Stimulated activated CD8-positive, alpha-beta memory T cell treated with anti-CD3 and anti-CD28 coated beads, Interleukin-4, amount 100 ng/mL, for 4 hours (primary cell): ENCODE results near the gene PRLH.

Experiments used
- DNase-seq, 2 donors: peaks; one replicate each; pipeline ENCODE4 v3.0.0-alpha.2; 2020; ENCODE audit warnings: low read depth in 2 of 2, low spot score in 1 of 2

The PRLH gene, protein sequence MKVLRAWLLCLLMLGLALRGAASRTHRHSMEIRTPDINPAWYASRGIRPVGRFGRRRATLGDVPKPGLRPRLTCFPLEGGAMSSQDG

DNA sequence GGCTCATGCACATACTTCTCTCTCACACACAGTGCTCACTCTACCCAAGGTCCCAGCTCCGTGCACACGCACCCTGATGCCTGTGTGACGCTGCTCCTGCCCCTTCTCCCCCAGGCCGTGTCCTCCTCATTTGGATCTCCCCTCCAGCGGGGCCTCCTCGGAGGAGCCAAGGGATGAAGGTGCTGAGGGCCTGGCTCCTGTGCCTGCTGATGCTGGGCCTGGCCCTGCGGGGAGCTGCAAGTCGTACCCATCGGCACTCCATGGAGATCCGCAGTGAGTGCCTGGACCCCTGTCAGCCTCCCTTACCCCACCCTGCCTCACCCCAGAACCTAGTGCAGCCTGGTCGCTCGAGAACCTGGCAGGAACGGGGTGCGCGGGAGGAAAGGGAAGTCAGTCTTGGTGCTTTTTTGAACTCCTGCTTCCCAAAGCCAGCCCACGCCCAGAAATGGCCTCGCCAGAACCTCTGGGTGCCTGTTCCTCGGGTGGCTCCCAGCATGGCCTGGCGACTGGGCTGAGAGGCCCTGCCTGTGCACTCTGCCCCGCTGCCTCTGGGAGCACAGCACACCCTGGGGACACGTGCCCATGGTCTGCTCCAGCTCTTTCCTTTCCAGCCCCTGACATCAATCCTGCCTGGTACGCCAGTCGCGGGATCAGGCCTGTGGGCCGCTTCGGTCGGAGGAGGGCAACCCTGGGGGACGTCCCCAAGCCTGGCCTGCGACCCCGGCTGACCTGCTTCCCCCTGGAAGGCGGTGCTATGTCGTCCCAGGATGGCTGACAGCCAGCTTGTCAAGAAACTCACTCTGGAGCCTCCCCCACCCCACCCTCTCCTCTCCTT, at the start of gene PRLH:
Gene PRLH, plus strand, starts transcription at position 174 of the 835 bp plus-strand sequence. Its CDS starts 0 bp downstream, at position 174.
- DNase-seq: no peak

DNA sequence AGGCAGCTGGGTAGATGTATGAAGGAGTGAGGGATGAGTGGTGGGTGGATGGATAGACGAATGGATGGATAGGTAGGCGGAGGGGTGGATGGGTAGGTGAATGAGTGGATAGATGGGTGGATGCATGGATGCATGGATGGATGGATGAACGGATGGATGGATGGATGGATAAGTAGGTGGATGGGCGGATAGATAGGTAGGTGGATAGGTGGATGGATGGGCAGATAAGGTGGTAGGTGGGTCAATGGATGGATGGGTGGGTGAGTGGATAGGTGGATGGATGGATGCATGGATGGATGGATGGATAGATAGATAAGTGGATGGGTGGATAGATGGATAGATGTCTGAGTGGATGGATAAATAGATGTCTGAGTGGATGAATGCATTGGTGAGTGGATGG, 49.2 kb upstream of the PRLH start:
- no peak for DNase-seq

DNA sequence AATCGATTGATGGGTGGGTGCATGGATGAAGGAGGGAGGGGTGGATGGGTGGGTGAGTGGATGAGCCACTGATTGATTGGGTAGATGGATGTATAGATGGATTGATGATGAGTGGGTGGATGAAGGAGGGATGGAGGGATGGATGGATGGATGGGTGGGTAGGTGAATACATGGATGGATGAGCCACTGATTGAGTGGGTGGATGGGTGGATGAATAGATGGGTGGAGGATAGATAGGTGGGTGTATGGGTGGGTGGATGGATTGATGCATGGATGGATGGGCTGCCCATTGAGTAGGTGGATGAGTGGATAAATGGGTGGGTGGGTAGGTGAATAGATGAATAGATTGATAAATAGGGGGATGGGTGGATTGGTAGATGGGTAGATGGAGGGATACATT, 48.4 kb upstream of the PRLH start:
- DNase-seq: no peak

DNA sequence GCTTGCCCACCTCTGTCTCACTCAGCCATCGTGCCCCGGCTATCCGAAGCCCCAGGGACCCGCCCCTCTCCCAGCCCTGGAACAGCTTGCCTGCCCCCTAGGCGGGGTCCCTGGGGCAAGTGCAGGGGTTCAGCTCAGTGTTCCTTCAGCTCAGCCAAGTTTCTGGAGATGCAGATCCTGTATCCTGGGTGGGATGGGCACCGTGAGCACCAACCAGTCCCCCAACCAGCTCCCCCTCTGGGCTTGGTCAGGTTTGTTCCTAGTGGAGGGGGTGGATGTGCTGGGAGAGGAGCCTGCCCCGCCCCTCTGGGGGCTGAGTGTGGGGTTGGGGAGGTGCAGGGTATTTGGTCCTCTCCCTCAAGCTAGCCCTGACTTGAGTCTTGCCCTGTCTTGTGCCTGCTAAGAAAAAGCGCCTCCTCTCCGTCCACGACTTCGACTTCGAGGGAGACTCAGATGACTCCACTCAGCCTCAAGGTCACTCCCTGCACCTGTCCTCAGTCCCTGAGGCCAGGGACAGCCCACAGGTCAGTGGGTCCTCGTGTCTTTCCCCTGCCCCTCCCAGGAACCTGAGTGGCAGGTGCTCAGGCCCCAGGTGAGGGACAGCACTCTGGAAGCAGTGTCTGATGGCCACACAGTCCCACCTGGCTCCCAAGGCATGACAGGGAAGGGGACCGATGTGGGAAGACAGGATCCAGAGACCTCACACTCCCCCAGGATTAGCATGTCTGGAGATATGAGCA, 46.7 kb upstream of the PRLH start:
- DNase-seq: no peak

DNA sequence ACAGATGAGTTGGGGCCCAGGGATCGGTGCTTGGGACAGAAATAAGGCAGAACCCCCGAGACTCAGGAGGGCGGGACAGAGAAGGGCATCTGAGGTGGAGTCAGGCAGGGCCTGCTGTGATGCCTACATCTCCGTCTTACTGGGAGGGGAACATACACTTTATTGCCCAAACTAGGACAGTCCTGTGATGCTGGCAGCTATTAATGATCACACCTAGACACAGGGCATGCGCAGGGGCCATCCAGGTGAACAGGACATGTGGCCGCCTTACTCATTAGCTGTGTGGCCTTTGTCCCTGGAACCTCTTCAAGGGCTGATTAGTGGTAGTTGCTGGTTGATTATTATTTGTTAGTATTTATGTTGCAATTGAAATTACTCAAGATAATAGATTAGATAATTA, 46.1 kb upstream of the PRLH start:
- DNase-seq: no peak

DNA sequence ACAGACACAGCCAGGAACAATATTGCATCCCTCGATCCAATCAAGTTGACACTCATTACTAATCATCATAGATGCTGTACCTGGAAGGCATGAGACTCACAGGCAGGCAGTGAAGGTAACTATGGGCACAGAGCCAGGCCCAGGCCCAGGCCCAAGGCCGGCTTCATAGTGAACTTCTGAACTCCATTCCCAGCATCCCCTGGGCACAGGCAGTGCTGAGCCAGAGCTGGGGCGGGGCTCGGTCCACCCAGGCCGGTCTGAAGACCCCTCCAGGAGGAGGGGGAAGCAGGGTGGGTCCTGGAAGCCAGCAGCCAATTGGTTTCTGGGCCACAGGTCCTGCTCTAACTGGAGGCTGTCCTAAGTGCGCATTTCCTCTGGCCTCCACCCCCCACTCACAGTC, 41.7 kb upstream of the PRLH start:
- no peak for DNase-seq

DNA sequence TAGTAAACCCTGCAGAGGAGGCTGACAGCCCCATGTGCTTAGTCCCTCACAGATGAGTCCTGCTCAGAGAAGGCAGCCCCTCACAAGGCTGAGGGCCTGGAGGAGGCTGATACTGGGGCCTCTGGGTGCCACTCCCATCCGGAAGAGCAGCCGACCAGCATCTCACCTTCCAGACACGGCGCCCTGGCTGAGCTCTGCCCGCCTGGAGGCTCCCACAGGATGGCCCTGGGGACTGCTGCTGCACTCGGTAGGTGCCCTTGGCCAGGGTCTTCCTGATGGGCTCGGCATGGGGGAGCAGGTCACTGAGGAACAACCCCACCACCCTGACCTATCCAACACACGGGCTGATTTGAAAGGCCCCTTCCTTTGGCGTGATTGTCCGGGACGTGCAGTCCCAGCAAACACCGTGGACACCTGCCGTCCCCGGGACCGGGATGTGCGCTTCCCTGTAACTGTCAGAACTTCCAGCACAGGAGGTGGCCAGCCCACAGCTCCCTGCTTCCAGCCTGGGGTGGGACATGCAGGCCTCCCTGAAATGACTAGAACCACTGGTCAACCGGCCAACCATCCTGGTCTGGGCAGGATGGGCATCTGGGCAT, 40.7 kb upstream of the PRLH start:
- DNase-seq: no peak

DNA sequence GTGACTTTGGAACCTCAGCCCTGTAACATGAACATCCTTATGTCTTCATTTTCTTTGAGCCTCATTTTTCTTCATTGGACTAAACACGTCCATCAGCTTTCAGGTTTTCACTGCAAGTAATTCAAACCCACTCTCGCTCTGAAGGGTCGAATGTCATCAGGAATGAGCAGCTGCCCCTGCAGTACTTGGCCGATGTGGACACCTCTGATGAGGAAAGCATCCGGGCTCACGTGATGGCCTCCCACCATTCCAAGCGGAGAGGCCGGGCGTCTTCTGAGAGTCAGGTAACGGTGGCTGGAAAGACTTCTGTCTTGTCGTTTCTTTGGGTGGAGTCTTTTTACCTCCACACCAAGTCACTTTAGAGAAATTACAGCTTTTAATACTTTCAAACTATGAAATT, 39.1 kb upstream of the PRLH start:
- no peak for DNase-seq

DNA sequence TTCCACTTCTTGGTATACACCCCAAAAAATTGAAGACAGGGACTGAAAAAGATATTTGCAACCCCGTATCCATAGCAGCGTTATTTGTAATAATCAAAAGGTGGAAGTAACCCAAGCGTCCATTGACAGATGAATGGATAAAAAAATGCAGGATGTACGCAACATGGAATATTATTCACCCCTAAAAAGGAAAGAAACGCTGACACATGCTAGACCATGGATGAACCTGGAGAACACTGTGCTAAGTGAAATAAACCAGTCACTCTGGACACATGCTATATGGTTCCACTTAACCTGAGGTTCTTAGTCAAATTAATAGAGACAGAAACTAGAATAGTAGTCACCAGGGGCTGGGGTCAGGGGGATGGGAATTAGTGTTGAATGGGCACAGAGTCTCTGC, 38.6 kb upstream of the PRLH start:
- no peak for DNase-seq

DNA sequence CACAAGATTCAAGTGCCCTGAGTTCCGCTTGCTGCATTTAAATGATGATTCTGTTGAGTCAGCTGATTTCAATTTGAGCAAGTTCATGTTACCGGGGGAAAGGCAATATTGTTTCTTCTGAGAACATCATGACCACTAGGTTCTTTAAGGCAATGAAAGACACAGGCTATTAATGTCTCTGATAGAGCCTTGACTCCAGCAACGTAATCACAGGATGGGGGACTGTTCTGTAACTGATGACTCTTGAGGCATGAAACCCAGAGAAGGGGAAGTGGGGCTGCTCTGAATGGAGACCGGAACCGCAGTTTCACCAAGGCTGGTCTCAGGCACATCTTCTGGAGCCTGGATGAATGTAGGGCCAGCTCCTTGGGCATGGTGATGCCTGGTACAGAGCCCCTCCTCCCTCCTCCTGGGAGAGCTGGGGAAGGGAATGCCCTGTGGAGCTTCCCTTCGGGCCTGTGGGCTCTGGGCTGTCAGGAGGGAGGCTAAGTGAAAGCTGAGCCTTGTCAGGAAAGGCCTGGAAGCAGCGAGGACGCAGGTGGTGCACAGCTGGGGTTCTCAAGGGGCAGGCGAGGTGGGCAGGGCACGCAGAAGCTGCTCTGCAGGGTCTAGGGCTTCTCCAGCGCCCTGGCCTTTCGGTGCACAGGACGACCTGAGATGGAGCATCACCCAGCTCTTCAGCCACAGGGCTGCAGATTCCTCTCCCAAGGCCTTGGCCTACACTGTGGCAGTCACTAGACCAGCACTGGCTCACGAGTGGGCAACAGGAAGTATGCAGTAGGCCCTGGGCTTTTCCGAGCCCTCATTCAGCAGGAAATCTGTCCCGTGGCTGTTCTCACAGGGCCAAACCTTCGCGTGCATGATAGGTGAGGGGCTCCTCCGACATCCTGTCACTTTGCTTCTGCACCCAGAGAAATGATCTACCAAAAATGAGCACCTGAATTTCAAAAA, 36.6 kb upstream of the PRLH start:
- no peak for DNase-seq

DNA sequence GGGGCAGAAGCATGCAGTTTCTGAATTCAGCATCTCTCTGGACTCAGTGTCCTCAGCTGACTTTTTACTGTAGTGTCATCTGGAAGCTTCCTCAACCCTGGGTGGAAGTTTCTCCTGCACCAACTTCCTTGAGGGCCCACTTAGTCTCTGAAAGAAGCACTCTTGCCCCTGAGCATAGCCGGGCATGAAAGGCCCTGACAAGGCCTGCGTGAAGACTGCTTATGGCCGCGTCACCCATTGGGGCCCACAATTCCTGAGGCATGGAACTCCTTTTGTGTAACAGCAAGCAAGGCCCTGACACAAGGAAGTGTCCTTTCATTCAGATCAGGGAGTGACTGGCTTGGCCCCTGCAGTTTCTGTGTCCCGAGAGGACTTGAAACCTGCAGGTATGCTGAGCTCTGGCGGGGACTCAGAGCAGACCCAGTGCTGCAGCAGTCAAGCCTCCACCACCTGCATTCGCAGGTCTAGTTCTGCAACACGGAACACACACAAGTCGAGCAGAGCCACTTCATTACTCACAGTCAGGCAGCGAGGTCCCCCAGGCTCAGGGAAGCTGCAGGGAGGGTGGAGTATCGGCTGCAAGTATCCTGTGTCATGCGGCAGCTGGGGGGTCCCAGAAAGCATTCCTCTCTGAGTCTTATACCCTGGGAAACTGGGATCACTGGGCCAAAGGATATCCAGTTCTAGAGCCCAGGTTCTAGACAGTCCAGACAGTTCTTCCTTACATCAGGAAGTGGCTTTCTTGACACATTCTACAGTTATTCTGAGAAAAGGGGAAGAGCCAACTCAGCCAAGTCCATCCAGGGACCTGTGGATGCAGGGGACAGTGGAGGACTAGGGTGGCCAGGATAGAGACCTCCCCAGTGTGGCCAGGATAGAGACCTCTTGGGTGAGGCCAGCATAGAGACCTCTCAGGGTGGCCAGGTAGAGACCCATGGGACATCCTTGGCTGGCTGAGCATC, 35.6 kb upstream of the PRLH start:
- no peak for DNase-seq

DNA sequence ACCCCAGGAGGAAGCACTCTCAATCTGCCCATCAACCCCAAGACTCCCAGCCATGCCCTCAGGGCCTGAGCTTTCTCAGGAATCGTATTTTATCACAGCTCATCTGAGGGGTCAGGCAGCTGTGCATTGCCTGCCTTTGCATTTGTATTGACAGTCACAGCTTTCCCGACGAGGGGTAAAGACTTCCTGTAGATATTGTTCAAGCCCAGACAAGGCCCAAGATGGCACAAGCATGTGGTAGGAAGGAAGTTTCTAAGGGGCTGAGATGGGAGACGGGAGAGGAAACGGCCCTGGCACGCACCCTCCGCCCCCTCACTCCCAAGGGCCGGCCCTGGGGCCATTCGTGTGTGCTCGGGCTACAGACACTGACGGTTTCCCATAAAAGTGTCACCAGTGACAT, 34.2 kb upstream of the PRLH start:
- DNase-seq: no peak

DNA sequence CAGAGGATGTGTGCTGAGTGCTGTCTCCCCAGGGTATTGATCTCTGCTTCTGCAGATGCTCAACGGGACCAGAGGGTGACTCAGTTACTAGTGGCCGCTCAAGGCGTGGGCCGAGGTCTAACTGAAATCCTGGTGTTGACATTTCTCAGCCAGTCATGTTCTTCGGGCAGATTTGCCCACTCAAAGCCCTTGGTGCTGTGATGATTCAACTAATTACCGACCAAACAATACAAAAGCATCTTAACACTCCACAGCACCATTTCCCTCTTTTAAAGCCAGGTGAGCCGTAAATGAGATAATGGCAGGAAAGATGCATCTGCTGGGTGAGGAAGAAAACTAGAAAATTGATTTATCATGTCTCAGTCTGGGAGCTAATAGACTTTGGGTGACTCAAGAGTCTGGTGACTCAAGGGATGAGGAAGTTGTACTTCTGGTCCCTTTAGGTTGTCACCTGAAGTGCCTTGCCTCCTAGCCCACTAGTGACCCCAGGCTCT, 32.7 kb upstream of the PRLH start:
- no peak for DNase-seq

DNA sequence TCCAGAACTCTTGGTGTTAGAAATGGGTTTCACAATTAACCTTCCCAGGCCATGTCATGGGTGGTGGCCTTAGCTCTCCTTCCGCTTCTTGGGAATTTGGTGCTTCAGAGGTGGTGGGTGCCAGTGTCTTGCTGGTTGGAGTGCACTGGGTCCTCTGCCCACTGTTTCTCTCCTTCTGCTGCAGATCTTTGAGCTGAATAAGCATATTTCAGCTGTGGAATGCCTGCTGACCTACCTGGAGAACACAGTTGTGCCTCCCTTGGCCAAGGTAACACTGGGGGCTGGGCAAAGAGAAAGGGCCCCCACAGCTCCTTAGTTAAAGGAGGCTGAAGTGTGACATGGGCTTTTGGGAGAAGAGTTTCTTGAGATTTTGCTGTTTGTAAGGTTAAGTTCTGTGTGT, 32.0 kb upstream of the PRLH start:
- no peak for DNase-seq

DNA sequence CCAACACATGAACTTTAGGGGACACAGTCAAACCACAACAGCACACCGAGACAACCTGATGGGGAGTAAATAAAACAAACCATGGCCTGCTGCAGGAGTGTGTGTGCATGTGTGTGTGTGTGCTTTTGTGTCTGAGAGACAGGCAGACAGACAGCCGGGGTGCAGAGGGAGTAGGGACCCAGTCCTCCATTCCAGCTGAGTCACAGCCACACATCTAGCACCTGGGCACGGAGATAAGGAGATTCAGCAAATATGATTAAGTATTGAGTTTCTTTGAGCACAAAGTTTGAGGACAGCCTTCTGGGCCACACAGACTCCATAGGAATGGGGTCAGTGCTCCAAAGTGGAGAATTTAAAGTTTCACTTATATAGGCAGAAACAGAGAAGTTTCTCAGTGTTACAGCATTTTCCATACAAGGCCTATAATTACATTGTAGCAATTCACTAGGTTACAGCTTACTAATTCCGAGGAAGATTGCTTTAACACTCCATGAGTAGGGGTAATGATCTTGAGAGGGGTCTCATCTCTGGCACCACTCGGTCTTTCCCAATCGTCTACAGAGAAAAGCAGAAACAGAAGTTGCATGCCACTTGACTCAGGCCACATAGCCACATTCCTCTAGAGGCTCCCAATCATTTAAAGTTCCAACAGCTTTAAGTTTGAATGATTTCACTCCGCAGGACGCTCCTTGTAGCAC, 30.8 kb upstream of the PRLH start:
- no peak for DNase-seq

DNA sequence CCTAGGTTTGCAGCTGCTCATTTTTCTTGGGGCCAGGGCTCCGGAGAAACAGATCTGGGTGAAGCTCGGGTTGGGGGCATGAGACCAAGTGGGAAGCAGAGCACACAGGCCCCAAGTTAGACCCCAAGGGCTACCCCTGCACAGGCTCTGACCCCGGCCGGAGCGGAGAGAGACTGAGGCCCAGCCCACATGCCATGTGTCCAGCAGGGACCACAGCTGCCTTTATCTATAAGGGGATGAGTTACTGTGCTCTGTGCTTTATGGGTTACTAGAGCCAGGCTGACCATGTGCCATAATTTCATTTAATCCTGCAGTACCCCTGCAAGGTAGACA, 30.3 kb upstream of the PRLH start:
- no peak for DNase-seq

DNA sequence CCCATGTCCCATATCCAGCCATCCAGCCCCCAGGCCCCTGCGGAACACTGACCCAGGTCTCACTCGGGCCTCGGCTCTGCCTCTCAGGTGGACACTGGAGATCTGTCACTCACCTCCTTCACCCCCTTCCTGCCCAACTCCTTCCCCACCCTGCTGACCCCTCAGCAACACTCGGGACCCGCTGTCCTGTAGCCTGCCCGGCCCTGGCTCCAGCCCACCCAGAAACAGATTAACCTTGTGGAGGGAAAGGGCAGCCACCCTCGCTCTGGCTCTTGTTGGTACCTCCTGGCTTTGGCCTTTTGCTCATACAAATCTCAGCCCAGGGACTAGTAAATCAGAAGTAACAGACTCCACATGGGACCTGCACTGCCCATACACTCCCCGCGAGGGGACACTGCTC, 29.8 kb upstream of the PRLH start:
- DNase-seq: no peak

DNA sequence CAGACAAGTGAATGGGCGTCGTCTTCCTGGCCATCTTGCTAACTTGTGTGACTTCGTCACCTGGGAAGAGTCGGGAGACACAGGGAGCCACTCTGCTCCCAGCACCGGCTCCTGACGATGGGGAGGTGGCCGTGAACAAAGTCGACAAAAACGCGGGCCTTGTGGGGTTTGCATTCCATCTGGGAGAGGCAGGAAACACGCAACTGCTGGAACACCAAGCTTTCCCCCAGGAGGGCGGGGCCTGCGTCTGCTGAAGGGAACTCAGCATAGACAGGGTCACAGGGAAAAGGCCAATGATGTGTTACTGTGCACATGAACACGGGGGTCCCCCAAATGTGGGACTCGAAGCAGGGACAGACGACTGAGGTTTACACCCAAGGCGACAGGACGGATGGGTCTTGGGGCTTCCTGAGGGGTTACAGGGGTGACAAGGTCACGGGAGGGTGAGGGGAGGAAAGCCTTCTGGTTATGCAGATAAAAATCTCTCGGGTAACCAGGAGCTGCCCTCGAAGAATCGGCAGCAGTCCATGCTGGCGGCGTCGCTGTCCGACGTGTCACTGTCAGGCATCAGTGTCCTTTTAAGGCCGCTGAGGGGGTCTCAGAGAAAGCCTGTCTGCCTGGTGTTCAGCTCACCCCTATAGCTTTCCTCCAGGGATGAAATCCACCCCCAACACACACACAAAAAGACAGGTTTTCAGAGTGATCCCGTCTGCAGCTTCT, 28.2 kb upstream of the PRLH start:
- no peak for DNase-seq

DNA sequence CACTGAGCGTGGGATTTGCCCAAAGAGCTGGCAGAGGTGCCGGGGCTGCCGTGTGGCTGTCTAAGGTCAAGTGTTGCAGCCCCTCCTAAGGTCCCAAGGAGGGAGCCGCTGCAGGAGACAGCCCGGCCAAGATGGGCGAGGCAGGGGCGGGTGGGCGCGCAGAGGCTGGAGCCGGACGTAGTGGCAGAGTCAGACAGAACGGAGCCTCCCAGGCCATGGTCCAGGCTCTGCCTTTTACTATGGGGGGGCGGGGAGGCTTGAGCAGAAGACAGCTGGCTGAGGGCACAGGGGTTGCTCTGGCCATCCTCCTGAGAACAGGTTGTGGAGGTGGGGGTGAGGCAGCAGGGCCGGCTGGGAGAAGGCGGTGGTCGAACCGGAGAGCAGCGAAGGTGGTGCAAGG, 27.5 kb upstream of the PRLH start:
- DNase-seq: no peak
